Activated CD4-positive, alpha-beta T cell treated with anti-CD3 and anti-CD28 coated beads, Interleukin-2, amount 50 U/mL, for 48 hours (primary cell): ENCODE data around the gene DTX4.
"Not testable (repeated sequence)": the region's sequence is repeated elsewhere in the genome, so short reads cannot be mapped to it uniquely, and the experiment has no call there.

ENCODE experiments used
- DNase-seq, 2 experiments: peaks; one replicate each; pipeline ENCODE4 v3.0.0-alpha.2; 2020

DTX4 gene

DNA sequence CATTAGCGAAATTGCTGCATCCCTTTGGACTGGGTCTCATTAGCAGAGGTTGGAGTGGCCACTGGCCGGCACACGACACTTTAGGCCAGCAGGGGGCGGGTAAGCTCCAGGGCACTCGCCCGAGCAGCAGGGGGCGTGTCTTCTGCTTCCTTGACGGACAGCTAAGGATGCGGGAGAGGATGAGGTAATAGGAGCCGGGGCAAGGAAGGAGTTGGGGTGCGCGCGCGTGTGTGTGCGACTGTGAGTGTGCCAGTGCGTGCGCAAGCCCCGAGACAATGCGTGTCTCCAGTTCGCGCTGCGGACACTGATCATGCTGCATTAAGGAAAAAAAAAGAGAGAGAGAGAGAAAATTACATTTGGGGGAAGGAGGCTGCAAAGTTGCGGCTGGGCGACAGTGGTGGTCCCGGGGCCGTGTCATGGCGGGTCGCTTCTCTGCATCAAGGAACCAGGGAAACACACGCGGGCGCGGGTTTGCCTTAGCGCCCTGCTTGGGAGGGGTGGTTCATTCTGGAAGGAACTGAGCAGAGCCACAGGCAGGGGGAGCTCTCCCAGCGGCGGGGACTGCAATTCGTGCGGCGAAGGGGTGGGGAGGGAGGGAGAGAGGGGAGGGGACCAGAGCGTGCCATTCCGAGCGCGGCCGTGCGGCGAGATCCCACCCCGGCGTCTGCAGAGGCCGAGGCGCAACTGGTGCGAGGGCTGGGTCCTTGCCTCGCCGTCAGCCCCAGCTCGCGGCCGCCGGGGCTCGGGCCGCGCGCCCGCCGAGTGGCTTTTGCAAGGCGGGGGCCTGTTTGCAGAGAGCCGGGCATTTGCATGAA is at the start of gene DTX4:
Gene DTX4 (plus strand): TSS at position 625 of the 815 bp plus-strand sequence. CDS start 464 bp downstream, outside the sequence.
- peak; percentile 93 to 95 for DNase-seq

DNA sequence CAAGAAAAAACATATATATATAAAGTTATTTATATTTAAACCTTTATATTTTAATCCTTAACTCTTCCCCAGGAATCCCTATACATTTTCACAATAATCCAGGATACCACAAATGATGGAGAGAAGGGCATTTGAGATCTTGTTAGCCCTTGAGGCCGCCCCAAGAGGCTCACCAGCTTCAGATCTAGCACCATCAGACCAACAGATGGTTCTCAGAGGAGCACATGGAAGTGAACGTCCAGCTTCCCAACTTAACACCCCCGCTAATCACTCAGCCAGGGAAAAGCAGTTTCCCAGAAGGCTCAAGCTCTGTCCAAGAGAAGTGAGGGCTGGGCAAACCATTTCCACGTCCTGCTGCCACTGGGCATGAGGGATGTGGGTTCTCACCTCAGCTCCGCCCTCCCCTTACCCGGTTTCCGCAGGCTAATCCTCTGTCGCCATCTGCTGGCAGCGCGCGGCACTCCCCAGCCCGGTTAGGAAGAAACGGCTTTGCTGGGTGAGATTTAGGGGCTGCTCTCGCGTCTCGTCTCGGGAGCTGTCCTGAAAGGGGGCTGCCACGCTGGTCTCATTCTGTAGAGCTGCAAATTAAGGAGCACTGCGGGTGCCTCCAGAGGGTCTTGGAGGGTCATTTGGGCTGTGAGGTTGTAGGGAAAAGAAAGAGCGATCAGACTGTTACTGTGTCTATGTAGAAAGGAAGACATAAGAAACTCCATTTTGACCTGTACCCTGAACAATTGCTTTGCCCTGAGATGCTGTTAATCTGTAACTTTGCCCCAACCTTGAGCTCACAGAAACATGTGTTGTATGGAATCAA is 36.1 kb upstream of the DTX4 start:
- DNase-seq: peak; percentile 93

DNA sequence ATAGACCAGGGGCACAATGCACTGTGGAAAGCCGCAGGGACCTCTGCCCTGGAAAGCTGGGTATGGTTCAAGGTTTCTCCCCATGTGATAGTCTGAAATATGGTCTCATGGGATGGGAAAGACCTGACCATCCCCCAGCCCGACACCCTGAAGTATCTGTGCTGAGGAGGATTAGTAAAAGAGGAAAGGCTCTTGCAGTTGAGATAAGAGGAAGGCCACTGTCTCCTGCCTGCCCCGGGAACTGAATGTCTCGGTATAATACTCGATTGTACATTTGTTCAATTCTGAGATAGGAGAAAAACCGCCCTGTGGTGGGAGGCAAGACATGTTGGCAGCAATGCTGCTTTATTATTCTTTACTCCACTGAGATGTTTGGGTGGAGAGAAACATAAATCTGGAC is 35.4 kb upstream of the DTX4 start:
- DNase-seq: not testable (repeated sequence)

DNA sequence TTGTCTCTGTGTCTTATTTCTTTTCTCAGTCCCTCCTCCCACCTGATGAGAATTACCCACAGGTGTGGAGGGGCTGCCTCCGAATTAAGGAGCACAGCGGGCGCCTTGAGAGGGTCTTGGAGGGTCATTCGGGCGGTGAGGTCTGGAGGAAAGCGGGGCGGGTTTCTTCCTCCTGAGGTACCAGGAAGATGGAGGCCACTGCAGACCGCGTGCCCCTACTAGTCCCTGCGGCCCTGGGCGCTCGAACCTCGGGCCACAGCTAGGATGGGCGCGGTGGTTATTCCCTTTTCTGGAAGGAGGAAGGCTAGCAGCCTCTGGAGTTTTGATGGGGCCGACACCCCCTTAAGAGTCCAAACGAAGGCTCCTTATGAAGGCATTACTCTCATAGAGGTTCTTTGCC is 34.7 kb upstream of the DTX4 start:
- DNase-seq: no peak

- DNase-seq: no peak
These were observed 33.3 kb upstream of the DTX4 start for GRCh38 chr11:59138643-59139042.

GRCh38 chr11:59141191-59141590 is 30.7 kb upstream of the DTX4 start:
- no peak for DNase-seq

- no peak for DNase-seq
These were observed 30.1 kb upstream of the DTX4 start for GRCh38 chr11:59141673-59142460.

DNA sequence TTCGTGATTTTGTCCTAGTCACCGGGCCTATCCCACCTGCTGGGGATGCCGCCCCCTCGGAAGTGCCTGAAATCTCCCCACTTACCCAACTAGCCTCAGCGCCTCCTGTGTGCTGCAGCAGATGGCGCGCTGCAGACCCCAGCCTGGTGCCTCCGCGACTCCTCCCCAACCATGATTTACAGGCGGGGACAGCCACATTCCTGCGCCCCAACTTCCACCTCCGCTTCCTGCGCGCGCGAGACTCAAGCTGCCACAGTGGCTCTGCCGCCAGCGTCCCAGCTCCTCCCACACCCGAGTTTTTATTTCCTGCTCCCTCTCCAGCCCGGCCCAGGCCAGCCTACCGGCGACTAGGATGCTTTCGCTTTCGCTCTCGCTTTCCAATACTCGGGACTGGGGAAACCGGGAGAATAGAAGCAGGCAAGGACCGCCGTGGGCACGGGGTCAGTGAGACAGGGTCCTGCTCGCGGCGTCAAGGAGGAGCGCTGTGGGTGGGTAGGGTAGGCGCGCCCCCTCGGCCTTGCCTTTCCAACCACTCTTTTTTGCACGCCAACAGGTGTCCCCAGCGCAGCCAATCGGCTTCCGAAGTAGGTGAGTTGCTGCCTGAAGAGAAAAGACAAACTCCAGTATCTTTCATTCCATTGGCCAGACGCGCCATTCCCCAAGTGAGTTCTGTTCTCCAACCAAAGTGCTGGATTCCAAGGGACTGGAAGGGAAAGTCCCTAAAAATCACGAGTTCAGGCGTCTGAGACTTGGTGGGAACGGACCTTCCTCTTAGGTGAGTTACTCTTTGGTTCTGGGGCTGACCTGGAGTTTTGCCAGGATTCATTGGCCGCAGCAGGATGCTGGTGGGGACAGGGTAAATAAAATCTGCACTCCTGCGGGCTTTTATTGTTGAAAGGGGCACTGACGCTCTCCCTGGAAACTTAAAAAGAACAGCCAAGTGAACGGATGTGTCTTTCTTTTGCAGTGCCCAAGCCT is 29.1 kb upstream of the DTX4 start, which contains the start of gene FAM111A:
Gene FAM111A (plus strand): TSS at position 327 of the 978 bp plus-strand sequence. CDS start 6,017 bp downstream, outside the sequence.
- DNase-seq: peak; percentile 82 to 89

DNA sequence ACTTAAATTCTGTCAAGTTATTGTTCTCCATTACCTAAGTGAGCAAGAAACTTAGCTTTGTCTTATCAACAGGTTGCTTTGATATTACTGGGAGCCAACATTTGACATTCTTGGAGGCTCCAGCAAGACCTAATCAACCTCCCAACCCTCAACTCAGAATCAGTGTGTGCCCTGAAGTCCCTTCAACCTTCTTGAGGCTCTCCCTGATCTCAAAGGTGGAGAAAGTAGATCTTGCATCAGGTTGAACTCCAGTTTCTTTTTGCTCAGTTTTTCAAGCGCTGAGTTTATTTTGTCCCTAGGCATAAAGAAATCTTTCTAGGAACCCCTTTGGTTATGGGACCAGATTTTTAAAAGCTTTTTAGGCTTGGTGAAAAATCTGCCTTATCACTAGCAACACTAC is 27.8 kb upstream of the DTX4 start:
- DNase-seq: no peak

DNA sequence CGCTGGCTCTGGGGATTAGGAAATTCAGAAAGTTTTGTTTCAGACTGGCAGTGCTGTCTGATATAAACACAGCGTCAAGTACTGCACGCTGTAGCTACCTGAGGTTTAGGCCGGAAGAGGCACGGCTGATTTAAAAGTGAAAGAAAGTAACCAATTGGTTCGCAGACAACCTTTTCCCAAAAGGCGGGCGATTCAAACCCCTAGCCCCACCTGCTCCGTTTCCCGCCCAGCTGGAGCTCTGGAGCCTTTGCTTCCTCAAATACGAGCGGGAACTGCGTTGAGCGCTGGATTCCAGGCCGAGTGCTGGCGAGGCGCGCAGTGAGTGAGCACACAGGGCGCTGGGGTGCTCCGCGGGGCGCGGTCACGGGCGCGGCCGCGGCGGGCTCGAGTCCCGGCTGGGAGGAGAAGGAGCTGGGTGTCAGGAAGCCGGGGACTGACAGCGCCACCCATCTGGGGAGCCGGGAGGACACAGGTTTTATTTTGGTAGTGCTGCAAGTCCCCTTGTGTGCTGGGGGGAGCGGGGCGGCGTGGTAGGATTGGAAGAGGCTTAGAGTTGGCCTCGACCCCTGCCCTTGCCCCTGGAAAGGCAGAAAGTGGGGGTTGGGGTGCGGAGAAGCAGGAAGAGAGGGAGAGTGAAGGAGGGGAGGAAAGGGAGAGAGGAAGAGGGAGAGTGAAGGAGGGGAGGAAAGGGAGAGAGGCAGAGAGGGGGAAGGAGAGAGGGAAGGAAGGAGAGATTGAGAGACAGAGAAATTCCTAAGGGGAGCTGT is 27.2 kb upstream of the DTX4 start:
- peak; percentile 77 to 83 for DNase-seq

DNA sequence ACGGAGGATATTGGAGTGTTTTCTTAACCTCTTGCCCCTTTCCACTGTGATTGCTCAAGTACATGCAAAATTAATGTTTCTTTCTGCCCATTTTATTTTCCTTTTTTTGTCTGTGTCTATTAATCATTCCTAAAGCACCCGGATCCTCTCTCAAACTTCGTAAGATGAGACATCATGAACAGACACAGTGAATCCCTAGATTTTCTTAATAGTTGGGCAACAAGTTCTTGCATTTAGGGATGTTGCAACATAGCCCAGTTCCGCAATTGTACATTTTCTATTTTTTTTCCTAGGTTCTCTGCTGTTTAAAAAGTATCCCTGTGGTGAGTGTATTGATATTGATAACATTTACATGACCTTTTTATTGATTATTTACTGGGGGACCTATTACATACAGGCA is 26.4 kb upstream of the DTX4 start:
- no peak for DNase-seq

- no peak for DNase-seq
These were observed 20.2 kb upstream of the DTX4 start for GRCh38 chr11:59151761-59152160.

DNA sequence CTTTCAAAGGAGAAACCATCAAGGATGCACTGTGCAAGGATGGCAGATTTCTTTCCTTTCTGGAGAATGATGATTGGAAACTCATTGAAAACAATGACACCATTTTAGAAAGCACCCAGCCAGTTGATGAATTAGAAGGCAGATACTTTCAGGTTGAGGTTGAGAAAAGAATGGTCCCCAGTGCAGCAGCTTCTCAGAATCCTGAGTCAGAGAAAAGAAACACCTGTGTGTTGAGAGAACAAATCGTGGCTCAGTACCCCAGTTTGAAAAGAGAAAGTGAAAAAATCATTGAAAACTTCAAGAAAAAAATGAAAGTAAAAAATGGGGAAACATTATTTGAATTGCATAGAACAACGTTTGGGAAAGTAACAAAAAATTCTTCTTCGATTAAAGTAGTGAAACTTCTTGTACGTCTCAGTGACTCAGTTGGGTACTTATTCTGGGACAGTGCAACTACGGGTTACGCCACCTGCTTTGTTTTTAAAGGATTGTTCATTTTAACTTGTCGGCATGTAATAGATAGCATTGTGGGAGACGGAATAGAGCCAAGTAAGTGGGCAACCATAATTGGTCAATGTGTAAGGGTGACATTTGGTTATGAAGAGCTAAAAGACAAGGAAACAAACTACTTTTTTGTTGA is 19.5 kb upstream of the DTX4 start:
- DNase-seq: peak in 1 of 2 experiments; percentile 28

DNA sequence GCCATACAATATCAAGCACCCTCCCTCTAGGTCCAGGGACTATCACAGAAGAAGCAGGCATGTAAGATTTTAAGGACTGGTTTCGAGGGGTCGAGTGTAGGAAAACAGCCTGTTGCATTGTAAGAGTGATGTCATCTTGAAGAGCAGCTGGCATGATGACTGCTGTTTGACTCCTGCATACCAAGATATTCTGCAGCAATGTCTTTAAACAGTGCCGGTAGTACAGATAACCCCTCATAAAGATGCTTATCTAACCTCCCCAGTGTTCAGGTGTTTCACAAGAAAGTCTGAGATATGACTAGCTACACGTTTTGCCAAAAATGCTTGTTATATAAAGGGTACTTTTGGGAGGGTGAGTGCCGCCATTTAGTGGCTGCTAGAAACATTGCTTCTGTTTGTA is 17.3 kb upstream of the DTX4 start:
- DNase-seq: no peak

DNA sequence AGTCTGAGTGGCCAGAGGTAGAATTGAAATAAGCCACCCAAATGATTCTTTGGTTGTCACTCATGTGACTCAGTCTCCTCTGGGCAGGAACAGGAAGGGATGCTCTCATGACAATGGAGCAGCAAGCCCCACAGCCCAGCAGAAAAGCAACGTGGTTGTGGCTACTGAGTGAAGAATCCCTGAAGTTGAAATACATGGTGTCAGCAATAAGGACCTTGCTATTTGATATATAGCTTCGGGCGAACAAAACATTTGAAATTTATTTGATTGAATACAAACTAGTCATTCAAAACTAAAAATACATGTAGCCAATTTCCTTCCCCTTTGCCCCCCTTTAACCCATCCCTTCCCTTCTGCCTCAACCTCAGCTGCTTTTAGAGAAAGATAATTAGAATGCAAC is 14.5 kb upstream of the DTX4 start:
- DNase-seq: no peak

- peak; percentile 57 to 68 for DNase-seq
These were observed 13.5 kb upstream of the DTX4 start for GRCh38 chr11:59158206-59159068.

DNA sequence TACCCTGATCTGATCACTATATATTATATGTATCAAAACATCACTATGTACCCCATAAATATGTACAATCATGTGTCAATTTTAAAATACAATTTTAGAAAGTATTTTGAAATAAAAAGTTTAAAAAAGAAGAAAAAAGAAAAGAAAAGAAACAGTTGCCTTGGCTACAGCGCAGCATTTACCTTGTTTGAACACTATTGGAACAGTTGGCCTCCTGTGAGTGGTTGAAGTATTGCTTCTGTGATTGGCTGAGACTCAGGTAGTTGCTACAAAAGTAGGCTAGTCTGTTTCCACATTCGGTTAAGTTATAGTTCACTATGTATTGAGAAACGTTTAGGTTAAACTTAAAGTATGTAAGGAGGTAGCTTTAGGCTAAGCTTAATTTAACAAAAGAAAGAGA is 7.9 kb upstream of the DTX4 start:
- no peak for DNase-seq

GRCh38 chr11:59172345-59173079 is 580 bp downstream of the DTX4 start:
- DNase-seq: peak in 1 of 2 experiments; percentile 21
